Stimulated activated CD4-positive, alpha-beta T cell treated with anti-CD3 and anti-CD28 coated beads, Interleukin-1b, Interleukin-23, amount 100 ng/mL, for 4 hours (primary cell): ENCODE data around the gene MEGF11.
"Not testable (repeated sequence)": the region's sequence is repeated elsewhere in the genome, so short reads cannot be mapped to it uniquely, and the experiment has no call there.

ENCODE experiments used
- DNase-seq, 2 donors: peaks; one replicate each; pipeline ENCODE4 v3.0.0-alpha.2; 2020; ENCODE audit warnings: low read depth in 2 of 2

MEGF11 gene

GRCh38 chr15:66275352-66275751, 21.8 kb upstream of the MEGF11 start:
- no peak for DNase-seq

- DNase-seq = no peak
These were observed 17.4 kb upstream of the MEGF11 start for GRCh38 chr15:66270932-66271331.

- no peak for DNase-seq
These were observed 16.0 kb upstream of the MEGF11 start for GRCh38 chr15:66269326-66270090.

GRCh38 chr15:66264859-66265513, 11.4 kb upstream of the MEGF11 start:
- DNase-seq = no peak

GRCh38 chr15:66262837-66263236, 9.3 kb upstream of the MEGF11 start:
- DNase-seq = not testable (repeated sequence)

GRCh38 chr15:66261056-66261455, 7.5 kb upstream of the MEGF11 start:
- no peak for DNase-seq

- DNase-seq = no peak
These were observed 3.1 kb upstream of the MEGF11 start for GRCh38 chr15:66256692-66257091.

GRCh38 chr15:66254951-66255676, 1.6 kb upstream of the MEGF11 start:
- DNase-seq = no peak

- no peak for DNase-seq
These were observed 770 bp upstream of the MEGF11 start for GRCh38 chr15:66254089-66254950.

- peak in 1 of 2 donors; percentile 18 for DNase-seq
These were observed 699 bp downstream of the MEGF11 start for GRCh38 chr15:66252685-66253417.

- peak; percentile 22 to 49 for DNase-seq
These were observed 1.5 kb downstream of the MEGF11 start for GRCh38 chr15:66251790-66252684.

- no peak for DNase-seq
These were observed 2.3 kb downstream of the MEGF11 start for GRCh38 chr15:66251065-66251789.

- no peak for DNase-seq
These were observed 3.9 kb downstream of the MEGF11 start for GRCh38 chr15:66249605-66250174.

- no peak for DNase-seq
These were observed 6.6 kb downstream of the MEGF11 start for GRCh38 chr15:66246937-66247336.

- not testable (repeated sequence) for DNase-seq
These were observed 7.7 kb downstream of the MEGF11 start for GRCh38 chr15:66245832-66246231.

- no peak for DNase-seq
These were observed 11.7 kb downstream of the MEGF11 start for GRCh38 chr15:66241908-66242285.

GRCh38 chr15:66241087-66241907, 12.3 kb downstream of the MEGF11 start:
- no peak for DNase-seq

- no peak for DNase-seq
These were observed 13.2 kb downstream of the MEGF11 start for GRCh38 chr15:66240240-66240794.
